H1 (cell line): Measurements from ENCODE around the gene DYNLT2. TPM values are rescaled to one million over a fixed set of nuclear protein-coding genes. Genes with fewer than 3 reads are reported as not detected.

Source experiments
- CTCF ChIA-PET: fragments of 300-600 bp; sonication (Branson Sonifier 250); formaldehyde crosslinking; loops from one replicate; lab custom pipeline; 2021; ENCODE audit not compliant: partially characterized antibody; lab: Charles Lee
- POLR2A ChIA-PET: fragments of 300-600 bp; sonication (Branson Sonifier 250); formaldehyde crosslinking; loops from one replicate; lab custom pipeline; 2021; ENCODE audit warnings: inconsistent platforms; ENCODE audit not compliant: partially characterized antibody; lab: Charles Lee
- DNase-seq, 2 experiments: peaks; one replicate each; pipeline versions ENCODE4 v3.0.0 to v3.0.0-alpha.2; 2010 to 2022; ENCODE audit warnings: low spot score in 2 of 2, low read depth in 1 of 2, mixed read lengths in 1 of 2
- FAIRE-seq: peaks from 2 replicates; lab custom pipeline; 2011; peaks lifted over from hg19 to GRCh38; lab: Jason Lieb, UNC
- H2AFZ ChIP-seq: 2 replicates; pipeline ENCODE4 v1.8.1; 2012; ENCODE audit warnings: low read length, inconsistent platforms
- H2AK5ac ChIP-seq: 2 replicates; pipeline ENCODE4 v1.6.1; 2013; ENCODE audit warnings: low read depth, low read length
- H2BK120ac ChIP-seq: replicated peaks from 2 replicates; pipeline ENCODE3; 2013; ENCODE audit warnings: low read depth, low read length, inconsistent platforms
- H2BK12ac ChIP-seq: 2 replicates; pipeline ENCODE4 v1.6.1; 2013; ENCODE audit warnings: low read depth, low read length
- H2BK15ac ChIP-seq: 2 replicates; pipeline ENCODE4 v1.6.1; 2013; ENCODE audit warnings: low read length
- H2BK20ac ChIP-seq: 2 replicates; pipeline ENCODE4 v1.6.1; 2013; ENCODE audit warnings: low read length
- H2BK5ac ChIP-seq: 2 replicates; pipeline ENCODE4 v1.6.1; 2013; ENCODE audit warnings: low read depth, low read length
- H3K14ac ChIP-seq: 2 replicates; pipeline ENCODE4 v1.6.1; 2013; ENCODE audit warnings: inconsistent platforms; ENCODE audit not compliant: insufficient read length
- H3K18ac ChIP-seq: 2 replicates; pipeline ENCODE4 v1.6.1; 2013; ENCODE audit warnings: low read length; ENCODE audit errors: extremely low read depth
- H3K23ac ChIP-seq: 2 replicates; pipeline ENCODE4 v1.6.1; 2013; ENCODE audit warnings: inconsistent platforms; ENCODE audit not compliant: insufficient read length
- H3K23me2 ChIP-seq: 2 replicates; pipeline ENCODE4 v1.6.1; 2013; ENCODE audit warnings: low read depth, low read length
- H3K27ac ChIP-seq: 2 replicates; pipeline ENCODE4 v1.6.1; 2011; ENCODE audit warnings: low read depth, low read length, inconsistent platforms
- H3K27me3 ChIP-seq, 4 experiments: replicated peaks in 1 of 4; 1 replicate in 1 of 4; 2 replicates in 3 of 4; pipeline versions ENCODE4 v1.6.1 to v1.8.1; 2011 to 2013; ENCODE audit warnings: low read length in 3 of 4, mild to moderate bottlenecking in 3 of 4, inconsistent platforms in 2 of 4, mixed read lengths in 2 of 4, moderate library complexity in 1 of 4; ENCODE audit not compliant: control insufficient read depth in 3 of 4, insufficient read depth in 3 of 4; ENCODE audit errors: extremely low read depth in 1 of 4
- H3K36me3 ChIP-seq, 4 experiments: 2 replicates each; pipeline versions ENCODE4 v1.6.1 to v1.8.1; 2011 to 2013; ENCODE audit warnings: mild to moderate bottlenecking in 4 of 4, low read length in 3 of 4, moderate library complexity in 2 of 4, control low read depth in 1 of 4, inconsistent platforms in 1 of 4; ENCODE audit not compliant: insufficient read depth in 4 of 4, control insufficient read depth in 2 of 4
- H3K4ac ChIP-seq: replicated peaks from 2 replicates; pipeline ENCODE3; 2013; ENCODE audit warnings: low read length, low read depth, mixed read lengths, inconsistent platforms; ENCODE audit not compliant: insufficient read length
- H3K4me1 ChIP-seq, 4 experiments: replicated peaks in 1 of 4; 1 replicate in 1 of 4; 2 replicates in 3 of 4; pipeline versions ENCODE4 v1.6.1 to v1.8.1; 2011 to 2013; ENCODE audit warnings: low read length in 3 of 4, inconsistent platforms in 2 of 4, mixed read lengths in 1 of 4; ENCODE audit not compliant: insufficient read depth in 4 of 4, control insufficient read depth in 3 of 4
- H3K4me2 ChIP-seq, 2 experiments: 2 replicates each; pipeline versions ENCODE4 v1.6.1 to v1.8.1; 2011 to 2013; ENCODE audit warnings: low read depth in 2 of 2, low read length in 2 of 2, control low read depth in 1 of 2, inconsistent platforms in 1 of 2, mild to moderate bottlenecking in 1 of 2; ENCODE audit not compliant: insufficient read depth in 1 of 2
- H3K4me3 ChIP-seq, 4 experiments: fragments of 200-600, 300-600 bp in 1 of 4; sonication (generic), shearing (Covaris generic), sonication (Bioruptor Twin) in 1 of 4; 2 replicates each; pipeline versions ENCODE4 v1.5.1 to v1.8.1; 2011 to 2016; ENCODE audit warnings: low read length in 4 of 4, low read depth in 3 of 4, control low read depth in 2 of 4, inconsistent platforms in 2 of 4, mild to moderate bottlenecking in 2 of 4, mixed read lengths in 1 of 4, moderate library complexity in 1 of 4; ENCODE audit not compliant: insufficient read depth in 2 of 4; ENCODE audit errors: extremely low read depth in 1 of 4
- H3K56ac ChIP-seq: replicated peaks from 2 replicates; pipeline ENCODE3; 2013; ENCODE audit warnings: low read depth, mild to moderate bottlenecking, mixed read lengths, low read length, inconsistent platforms; ENCODE audit not compliant: insufficient read length
- H3K79me1 ChIP-seq: 2 replicates; pipeline ENCODE4 v1.6.1; 2013; ENCODE audit warnings: low read depth, low read length, control low read depth
- H3K79me2 ChIP-seq, 2 experiments: 2 replicates each; pipeline versions ENCODE4 v1.6.1 to v1.8.1; 2012 to 2013; ENCODE audit warnings: low read length in 2 of 2, mild to moderate bottlenecking in 2 of 2, inconsistent platforms in 1 of 2; ENCODE audit not compliant: insufficient read depth in 2 of 2, control insufficient read depth in 1 of 2
- H3K9ac ChIP-seq, 4 experiments: replicated peaks in 1 of 4; 1 replicate in 1 of 4; 2 replicates in 3 of 4; pipeline versions ENCODE4 v1.6.1 to v1.8.1; 2011 to 2013; ENCODE audit warnings: low read depth in 3 of 4, low read length in 3 of 4, control low read depth in 2 of 4, mild to moderate bottlenecking in 2 of 4, moderate library complexity in 2 of 4, inconsistent platforms in 1 of 4; ENCODE audit errors: extremely low read depth in 1 of 4
- H3K9me3 ChIP-seq, 2 experiments: 2 replicates each; pipeline versions ENCODE4 v1.6.1 to v1.8.1; 2012 to 2013; ENCODE audit warnings: mild to moderate bottlenecking in 2 of 2, moderate library complexity in 2 of 2, control low read depth in 1 of 2, inconsistent platforms in 1 of 2, low read depth in 1 of 2, low read length in 1 of 2, mixed read lengths in 1 of 2; ENCODE audit not compliant: insufficient read depth in 2 of 2
- H4K20me1 ChIP-seq, 2 experiments: replicated peaks in 1 of 2; 2 replicates each; pipeline versions ENCODE3 to v1.8.1; 2011 to 2013; ENCODE audit warnings: inconsistent platforms in 2 of 2, low read length in 2 of 2, mild to moderate bottlenecking in 1 of 2; ENCODE audit not compliant: insufficient read depth in 2 of 2, control insufficient read depth in 1 of 2
- H4K5ac ChIP-seq: 2 replicates; pipeline ENCODE4 v1.6.1; 2013; ENCODE audit warnings: low read length, low read depth, mixed read lengths, inconsistent platforms; ENCODE audit not compliant: insufficient read length
- H4K8ac ChIP-seq: 2 replicates; pipeline ENCODE4 v1.8.0; 2013; ENCODE audit warnings: mild to moderate bottlenecking, moderate library complexity, low read length, inconsistent platforms; ENCODE audit not compliant: insufficient read depth; ENCODE audit errors: extremely low read depth
- H4K91ac ChIP-seq: replicated peaks from 2 replicates; pipeline ENCODE3; 2013; ENCODE audit warnings: low read length, mixed read lengths, inconsistent platforms; ENCODE audit not compliant: insufficient read length
- CEBPB ChIP-seq: IDR thresholded peaks from 2 replicates; pipeline ENCODE4 v1.6.1; 2012; ENCODE audit warnings: low read depth, low read length
- WGBS, 2 experiments: shearing (Covaris generic) in 1 of 2; methylation state at CpG; one replicate each; pipeline versions ENCODE4 v1.1.6 to v1.1.7; 2013 to 2015; ENCODE audit warnings: low lambda C conversion rate in 2 of 2, mixed read lengths in 2 of 2, inconsistent platforms in 1 of 2, low coverage in 1 of 2, missing lambda C conversion rate in 1 of 2; ENCODE audit not compliant: insufficient replicate concordance in 2 of 2, insufficient coverage in 1 of 2, insufficient read length in 1 of 2; ENCODE audit errors: extremely low coverage in 1 of 2, missing lambda C conversion rate in 1 of 2; 5-methylcytosine and 5-hydroxymethylcytosine counted together
- polyA plus RNA-seq, 7 experiments: library from polyadenylated mRNA; depleted of rRNA in 3 of 7; stranded (reverse) in 5 of 7; unstranded in 2 of 7; fragments of >200 nt in 5 of 7; fragments of 200-250 nt in 2 of 7; gene quantifications; 1 replicate in 5 of 7; 2 replicates in 1 of 7; 4 replicates in 1 of 7; pipeline versions ENCODE4 v1.2.1 to v1.2.3, GENCODE V29; 2011 to 2013; ENCODE audit warnings: missing spikeins in 2 of 7, mixed read lengths in 2 of 7
- total RNA-seq: library from RNA; stranded (reverse); fragmentation: NEBNext Ultra II Directional; extraction: Animal tissue kit (Norgen Biotek cat#: 25700); gene quantifications from 2 replicates; pipeline ENCODE4 v1.2.1, GENCODE V29; 2021

The DYNLT2 gene
- total and polyA plus RNA-seq, 2 of the 8 experiments (the other 6 are each of a cell fraction or from before 2014, with no cell fraction given): 0.48 to 1.8 TPM

- H3K79me1 ChIP-seq: peaks cover 3% of the 10 kb centered on the region; the same call in 1 of the 2 replicates
- no peak overlapping the region for H4K91ac ChIP-seq
- H3K9me3 ChIP-seq: no peaks in the 10 kb centered on the region
- CTCF ChIA-PET: interaction anchor here (0.7 kb wide), 1 partner anchor 726 kb away, joined by 3 read pairs; no protein-coding TSS in a partner anchor
- no peak for TF ChIP-seq CEBPB
- no peak overlapping the region; a peak in 1 of 4 replicates for H3K4me2 ChIP-seq
- no peak overlapping the region for H3K23ac ChIP-seq
- H2BK20ac ChIP-seq: no peak overlapping the region
- H4K20me1 ChIP-seq: peaks cover 1 to 13% of the 10 kb centered on the region in 2 experiments
- no peak for DNase-seq
- H3K23me2 ChIP-seq: peaks cover 15% of the 10 kb centered on the region
- H3K9ac ChIP-seq: peak overlapping the region in 3 of 4 experiments; percentile 48 to 96 (median 65); a peak in 5 of 7 replicates
- H3K4me3 ChIP-seq: peak overlapping the region; percentile 23 to 78 (median 39); a peak in 5 of 8 replicates
- no peak overlapping the region for H2AFZ ChIP-seq
- peaks cover 0 to 2% (median under 1%) of the 10 kb centered on the region in 4 experiments; a peak in 1 of 7 replicates for H3K27me3 ChIP-seq
- WGBS, 2 experiments: no CpG with 5 or more reads among the region's 89 CpGs
- no peak overlapping the region for H3K14ac ChIP-seq
- no peak overlapping the region for H3K18ac ChIP-seq
- POLR2A ChIA-PET: interaction anchor here (0.6 to 5.9 kb wide), 11 partner anchors 12 to 1043 kb away, joined by 3 to 58 read pairs (median 5); partner anchors contain the start of genes C6orf120, DYNLT2, ERMARD and WDR27
- H2BK5ac ChIP-seq: no peak overlapping the region
- H3K27ac ChIP-seq: no peak overlapping the region
- no peak overlapping the region for H4K8ac ChIP-seq
- no peak overlapping the region for H2BK15ac ChIP-seq
- no peak overlapping the region for H2AK5ac ChIP-seq
- H4K5ac ChIP-seq: no peak overlapping the region
- peaks cover 0 to 43% of the 10 kb centered on the region in 2 experiments; a peak in 2 of 4 replicates for H3K79me2 ChIP-seq
- H3K4ac ChIP-seq: no peak overlapping the region
- no peak overlapping the region for H2BK120ac ChIP-seq
- peaks cover 0 to 4% (median 0%) of the 10 kb centered on the region in 4 experiments; a peak in 1 of 8 replicates for H3K36me3 ChIP-seq
- no peak overlapping the region for H2BK12ac ChIP-seq
- no peak overlapping the region for H3K56ac ChIP-seq
- no peak for FAIRE-seq
- peaks cover 0 to 9% (median 4%) of the 10 kb centered on the region in 4 experiments; a peak in 5 of 7 replicates for H3K4me1 ChIP-seq
Observed at GRCh38 chr6:169723991-169724493, 27.3 kb downstream of the DYNLT2 start.
